ENCODE measurements around the gene P2RY6.
A peak's percentile ranks its signal among the peaks of the same experiment; 100 is the strongest.

P2RY6 gene

DNA sequence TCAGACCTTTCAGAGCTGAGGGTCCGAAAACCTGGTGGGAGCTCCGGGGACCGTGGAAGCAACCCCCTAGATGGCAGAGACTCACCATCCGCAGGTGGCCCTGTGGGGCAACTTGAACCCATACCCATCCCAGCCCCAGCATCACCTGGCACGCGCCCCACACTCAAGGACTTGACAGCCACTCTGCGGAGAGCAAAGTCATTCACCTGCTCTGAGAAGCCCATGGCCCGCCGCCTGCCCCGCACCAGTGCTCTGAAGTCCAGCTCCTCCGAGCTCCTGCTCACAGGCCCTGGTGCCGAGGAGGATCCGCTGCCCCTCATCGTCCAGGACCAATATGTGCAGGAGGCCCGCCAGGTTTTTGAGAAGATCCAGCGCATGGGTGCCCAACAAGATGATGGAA lies 37.9 kb downstream of the P2RY6 start:
- DNase-seq (ENCODE audit: low read depth), result no peak
- no peak overlapping the region for H3K4me3 ChIP-seq (ENCODE audit: low read depth, low read length)
- TF ChIP-seq POLR2A (IDR thresholded peaks at IDR 0.05; ENCODE audit: extremely low read depth, insufficient read length) (no peak), CTCF (IDR thresholded peaks at IDR 0.05; ENCODE audit: low read depth, low read length) (no peak), MYC (IDR thresholded peaks at IDR 0.05; ENCODE audit: low read depth, low read length) (no peak), MAX (IDR thresholded peaks at IDR 0.05; ENCODE audit: low read depth, low read length) (no peak)

DNA sequence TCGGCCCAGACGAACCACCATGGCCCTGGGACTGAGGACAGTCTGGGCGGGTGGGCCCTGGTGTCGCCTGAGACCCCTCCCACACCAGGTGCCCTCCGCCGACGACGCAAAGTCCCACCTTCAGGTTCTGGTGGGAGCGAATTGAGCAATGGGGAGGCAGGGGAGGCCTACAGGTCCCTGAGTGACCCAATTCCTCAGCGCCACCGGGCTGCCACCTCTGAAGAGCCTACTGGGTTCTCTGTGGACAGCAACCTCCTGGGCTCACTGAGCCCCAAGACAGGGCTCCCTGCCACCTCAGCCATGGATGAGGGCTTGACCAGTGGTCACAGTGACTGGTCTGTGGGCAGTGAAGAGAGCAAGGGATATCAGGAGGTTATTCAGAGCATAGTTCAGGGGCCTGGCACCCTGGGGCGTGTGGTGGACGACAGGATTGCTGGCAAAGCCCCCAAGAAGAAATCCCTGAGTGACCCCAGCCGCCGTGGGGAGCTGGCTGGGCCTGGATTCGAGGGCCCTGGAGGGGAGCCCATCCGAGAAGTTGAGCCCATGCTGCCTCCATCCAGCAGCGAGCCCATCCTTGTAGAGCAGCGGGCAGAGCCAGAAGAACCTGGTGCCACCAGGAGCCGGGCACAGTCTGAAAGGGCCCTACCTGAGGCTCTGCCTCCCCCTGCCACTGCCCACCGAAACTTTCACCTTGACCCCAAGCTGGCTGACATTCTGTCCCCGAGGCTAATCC lies 38.7 kb downstream of the P2RY6 start:
- H3K4me3 ChIP-seq (ENCODE audit: low read depth, low read length), result no peak overlapping the region
- no peak for DNase-seq (ENCODE audit: low read depth)
- no peak for TF ChIP-seq MYC (IDR thresholded peaks at IDR 0.05; ENCODE audit: low read depth, low read length)
- no peak for TF ChIP-seq CTCF (IDR thresholded peaks at IDR 0.05; ENCODE audit: low read depth, low read length)
- no peak for TF ChIP-seq MAX (IDR thresholded peaks at IDR 0.05; ENCODE audit: low read depth, low read length)
- TF ChIP-seq POLR2A (IDR thresholded peaks at IDR 0.05; ENCODE audit: extremely low read depth, insufficient read length), result no peak

DNA sequence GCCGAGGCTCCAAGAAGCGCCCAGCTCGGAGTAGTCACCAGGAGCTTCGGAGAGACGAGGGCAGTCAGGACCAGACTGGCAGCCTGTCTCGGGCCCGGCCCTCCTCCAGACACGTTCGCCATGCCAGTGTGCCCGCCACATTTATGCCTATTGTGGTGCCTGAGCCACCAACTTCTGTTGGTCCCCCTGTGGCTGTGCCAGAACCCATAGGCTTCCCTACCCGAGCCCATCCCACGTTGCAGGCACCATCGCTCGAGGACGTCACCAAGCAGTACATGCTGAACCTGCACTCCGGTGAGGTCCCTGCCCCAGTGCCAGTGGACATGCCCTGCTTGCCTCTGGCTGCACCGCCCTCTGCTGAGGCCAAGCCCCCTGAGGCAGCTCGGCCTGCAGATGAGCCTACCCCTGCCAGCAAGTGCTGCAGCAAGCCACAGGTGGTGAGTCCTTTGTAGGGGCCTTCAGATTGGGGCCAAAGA lies 39.3 kb downstream of the P2RY6 start:
- H3K4me3 ChIP-seq (ENCODE audit: low read depth, low read length), result no peak overlapping the region
- DNase-seq (ENCODE audit: low read depth), result no peak
- TF ChIP-seq MAX (IDR thresholded peaks at IDR 0.05; ENCODE audit: low read depth, low read length) (no peak), MYC (IDR thresholded peaks at IDR 0.05; ENCODE audit: low read depth, low read length) (no peak), POLR2A (IDR thresholded peaks at IDR 0.05; ENCODE audit: extremely low read depth, insufficient read length) (no peak), CTCF (IDR thresholded peaks at IDR 0.05; ENCODE audit: low read depth, low read length) (no peak)

DNA sequence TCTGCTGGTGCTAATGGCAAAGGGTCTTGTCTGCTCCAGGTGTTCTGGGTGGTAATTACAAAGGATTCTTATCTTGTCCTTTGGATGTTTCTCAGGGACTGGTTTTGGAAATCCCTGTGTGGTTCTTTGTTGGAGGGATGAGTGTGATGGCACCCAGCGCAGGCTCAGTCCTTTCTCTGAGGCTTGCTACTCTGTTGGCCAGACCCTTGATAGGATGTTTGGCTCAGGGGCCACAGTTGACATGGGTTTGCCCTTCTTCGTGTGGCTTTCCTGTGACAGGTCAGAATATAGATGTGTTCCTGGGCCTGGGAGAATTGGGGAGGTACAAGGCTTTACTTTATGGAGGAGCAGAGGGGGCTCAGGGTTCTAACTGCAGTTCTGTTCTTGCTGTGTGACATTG lies 39.9 kb downstream of the P2RY6 start:
- TF ChIP-seq CTCF (IDR thresholded peaks at IDR 0.05; ENCODE audit: low read depth, low read length) (no peak), MAX (IDR thresholded peaks at IDR 0.05; ENCODE audit: low read depth, low read length) (no peak), MYC (IDR thresholded peaks at IDR 0.05; ENCODE audit: low read depth, low read length) (no peak), POLR2A (IDR thresholded peaks at IDR 0.05; ENCODE audit: extremely low read depth, insufficient read length) (no peak)
- H3K4me3 ChIP-seq (ENCODE audit: low read depth, low read length), result peak overlapping the region; percentile 7
- DNase-seq (ENCODE audit: low read depth), result no peak

- TF ChIP-seq MYC (IDR thresholded peaks at IDR 0.05; ENCODE audit: low read depth, low read length), result no peak
- TF ChIP-seq CTCF (IDR thresholded peaks at IDR 0.05; ENCODE audit: low read depth, low read length), result no peak
- no peak for TF ChIP-seq MAX (IDR thresholded peaks at IDR 0.05; ENCODE audit: low read depth, low read length)
- no peak for TF ChIP-seq POLR2A (IDR thresholded peaks at IDR 0.05; ENCODE audit: extremely low read depth, insufficient read length)
- DNase-seq (ENCODE audit: low read depth), result no peak
- no peak overlapping the region for H3K4me3 ChIP-seq (ENCODE audit: low read depth, low read length)
Observed at GRCh38 chr11:73312851-73313327, 40.8 kb downstream of the P2RY6 start.
